ENCODE measurements around the gene RPL31.

DNA sequence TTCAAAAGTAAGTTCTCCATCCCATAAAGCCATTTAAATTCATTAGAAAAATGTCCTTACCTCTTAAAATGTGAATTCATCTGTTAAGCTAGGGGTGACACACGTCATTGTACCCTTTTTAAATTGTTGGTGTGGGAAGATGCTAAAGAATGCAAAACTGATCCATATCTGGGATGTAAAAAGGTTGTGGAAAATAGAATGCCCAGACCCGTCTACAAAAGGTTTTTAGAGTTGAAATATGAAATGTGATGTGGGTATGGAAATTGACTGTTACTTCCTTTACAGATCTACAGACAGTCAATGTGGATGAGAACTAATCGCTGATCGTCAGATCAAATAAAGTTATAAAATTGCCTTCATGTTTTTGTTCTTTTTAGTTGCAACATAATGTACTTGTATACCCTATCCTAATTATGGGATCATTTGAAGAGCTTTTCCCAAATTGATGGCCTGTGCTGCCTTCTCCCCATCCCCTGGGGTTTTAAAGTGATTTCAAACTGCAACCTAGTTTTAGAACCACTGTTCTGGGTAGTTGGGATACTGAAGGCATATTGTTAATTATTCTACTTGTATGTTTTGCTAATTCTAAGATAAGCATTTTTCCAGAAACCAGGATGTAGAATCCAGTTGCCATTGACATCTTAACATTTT, 4.1 kb downstream of the RPL31 start:
- TF ChIP-seq, protein P1, sequence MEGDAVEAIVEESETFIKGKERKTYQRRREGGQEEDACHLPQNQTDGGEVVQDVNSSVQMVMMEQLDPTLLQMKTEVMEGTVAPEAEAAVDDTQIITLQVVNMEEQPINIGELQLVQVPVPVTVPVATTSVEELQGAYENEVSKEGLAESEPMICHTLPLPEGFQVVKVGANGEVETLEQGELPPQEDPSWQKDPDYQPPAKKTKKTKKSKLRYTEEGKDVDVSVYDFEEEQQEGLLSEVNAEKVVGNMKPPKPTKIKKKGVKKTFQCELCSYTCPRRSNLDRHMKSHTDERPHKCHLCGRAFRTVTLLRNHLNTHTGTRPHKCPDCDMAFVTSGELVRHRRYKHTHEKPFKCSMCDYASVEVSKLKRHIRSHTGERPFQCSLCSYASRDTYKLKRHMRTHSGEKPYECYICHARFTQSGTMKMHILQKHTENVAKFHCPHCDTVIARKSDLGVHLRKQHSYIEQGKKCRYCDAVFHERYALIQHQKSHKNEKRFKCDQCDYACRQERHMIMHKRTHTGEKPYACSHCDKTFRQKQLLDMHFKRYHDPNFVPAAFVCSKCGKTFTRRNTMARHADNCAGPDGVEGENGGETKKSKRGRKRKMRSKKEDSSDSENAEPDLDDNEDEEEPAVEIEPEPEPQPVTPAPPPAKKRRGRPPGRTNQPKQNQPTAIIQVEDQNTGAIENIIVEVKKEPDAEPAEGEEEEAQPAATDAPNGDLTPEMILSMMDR (IDR thresholded peaks at IDR 0.05) = no peak
- TF ChIP-seq EZH2 (IDR thresholded peaks at IDR 0.05; ENCODE audit: borderline replicate concordance, insufficient read depth, low read depth, low read length, poor library complexity, severe bottlenecking) = no peak
